Measurements from ENCODE around the gene THRAP3. TPM values are rescaled to one million over a fixed set of nuclear protein-coding genes. Genes with fewer than 3 reads are reported as not detected.

THRAP3 gene
- total and polyA plus RNA-seq, 9 of the 15 experiments (the other 6 are each of a cell fraction or from before 2014, with no cell fraction given): 66.2 to 135 (median 113) TPM

DNA sequence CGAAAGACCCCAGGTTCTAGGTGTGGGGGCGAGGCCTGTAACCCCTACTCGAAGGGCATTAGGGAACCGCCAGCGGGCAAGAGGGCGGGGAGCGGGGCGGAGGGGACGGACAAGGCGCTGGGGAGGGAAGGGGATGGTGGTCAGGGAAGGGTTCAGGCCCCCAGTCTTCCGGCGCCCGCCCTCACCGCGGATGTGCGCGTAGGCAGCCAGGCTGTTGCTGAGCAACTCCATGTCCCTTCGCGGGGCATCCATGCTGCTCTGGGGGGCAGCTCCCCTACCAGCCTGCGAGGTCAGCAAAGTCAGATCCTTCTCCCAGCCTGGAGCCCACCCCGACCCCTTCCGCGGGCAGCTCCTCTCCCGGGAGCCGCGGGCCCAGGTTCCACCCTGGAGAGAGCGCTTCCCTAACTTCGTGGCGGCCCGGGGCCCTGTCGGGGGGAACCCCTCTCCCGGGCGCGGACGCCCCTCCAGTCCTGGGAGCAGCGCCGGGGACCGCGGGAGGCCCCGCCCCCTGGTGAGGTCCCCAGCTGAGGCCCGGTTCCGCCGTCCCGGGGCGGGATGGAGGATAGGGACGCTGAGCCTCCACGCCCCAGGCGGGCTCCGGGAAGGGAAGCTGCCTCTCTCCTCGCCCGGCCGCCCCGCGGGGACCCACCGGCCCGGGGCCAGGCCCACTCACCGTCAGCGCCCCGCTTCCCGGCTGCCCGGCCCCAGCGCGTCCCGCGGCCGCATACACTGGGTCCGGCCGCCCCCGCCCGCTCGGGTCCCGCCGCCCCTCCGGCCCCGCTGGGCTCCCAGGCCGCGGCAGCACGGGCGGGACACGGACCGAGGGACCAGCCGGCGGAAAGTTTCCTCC lies 98.8 kb downstream of the THRAP3 start (continued):
- TF ChIP-seq, protein P1, sequence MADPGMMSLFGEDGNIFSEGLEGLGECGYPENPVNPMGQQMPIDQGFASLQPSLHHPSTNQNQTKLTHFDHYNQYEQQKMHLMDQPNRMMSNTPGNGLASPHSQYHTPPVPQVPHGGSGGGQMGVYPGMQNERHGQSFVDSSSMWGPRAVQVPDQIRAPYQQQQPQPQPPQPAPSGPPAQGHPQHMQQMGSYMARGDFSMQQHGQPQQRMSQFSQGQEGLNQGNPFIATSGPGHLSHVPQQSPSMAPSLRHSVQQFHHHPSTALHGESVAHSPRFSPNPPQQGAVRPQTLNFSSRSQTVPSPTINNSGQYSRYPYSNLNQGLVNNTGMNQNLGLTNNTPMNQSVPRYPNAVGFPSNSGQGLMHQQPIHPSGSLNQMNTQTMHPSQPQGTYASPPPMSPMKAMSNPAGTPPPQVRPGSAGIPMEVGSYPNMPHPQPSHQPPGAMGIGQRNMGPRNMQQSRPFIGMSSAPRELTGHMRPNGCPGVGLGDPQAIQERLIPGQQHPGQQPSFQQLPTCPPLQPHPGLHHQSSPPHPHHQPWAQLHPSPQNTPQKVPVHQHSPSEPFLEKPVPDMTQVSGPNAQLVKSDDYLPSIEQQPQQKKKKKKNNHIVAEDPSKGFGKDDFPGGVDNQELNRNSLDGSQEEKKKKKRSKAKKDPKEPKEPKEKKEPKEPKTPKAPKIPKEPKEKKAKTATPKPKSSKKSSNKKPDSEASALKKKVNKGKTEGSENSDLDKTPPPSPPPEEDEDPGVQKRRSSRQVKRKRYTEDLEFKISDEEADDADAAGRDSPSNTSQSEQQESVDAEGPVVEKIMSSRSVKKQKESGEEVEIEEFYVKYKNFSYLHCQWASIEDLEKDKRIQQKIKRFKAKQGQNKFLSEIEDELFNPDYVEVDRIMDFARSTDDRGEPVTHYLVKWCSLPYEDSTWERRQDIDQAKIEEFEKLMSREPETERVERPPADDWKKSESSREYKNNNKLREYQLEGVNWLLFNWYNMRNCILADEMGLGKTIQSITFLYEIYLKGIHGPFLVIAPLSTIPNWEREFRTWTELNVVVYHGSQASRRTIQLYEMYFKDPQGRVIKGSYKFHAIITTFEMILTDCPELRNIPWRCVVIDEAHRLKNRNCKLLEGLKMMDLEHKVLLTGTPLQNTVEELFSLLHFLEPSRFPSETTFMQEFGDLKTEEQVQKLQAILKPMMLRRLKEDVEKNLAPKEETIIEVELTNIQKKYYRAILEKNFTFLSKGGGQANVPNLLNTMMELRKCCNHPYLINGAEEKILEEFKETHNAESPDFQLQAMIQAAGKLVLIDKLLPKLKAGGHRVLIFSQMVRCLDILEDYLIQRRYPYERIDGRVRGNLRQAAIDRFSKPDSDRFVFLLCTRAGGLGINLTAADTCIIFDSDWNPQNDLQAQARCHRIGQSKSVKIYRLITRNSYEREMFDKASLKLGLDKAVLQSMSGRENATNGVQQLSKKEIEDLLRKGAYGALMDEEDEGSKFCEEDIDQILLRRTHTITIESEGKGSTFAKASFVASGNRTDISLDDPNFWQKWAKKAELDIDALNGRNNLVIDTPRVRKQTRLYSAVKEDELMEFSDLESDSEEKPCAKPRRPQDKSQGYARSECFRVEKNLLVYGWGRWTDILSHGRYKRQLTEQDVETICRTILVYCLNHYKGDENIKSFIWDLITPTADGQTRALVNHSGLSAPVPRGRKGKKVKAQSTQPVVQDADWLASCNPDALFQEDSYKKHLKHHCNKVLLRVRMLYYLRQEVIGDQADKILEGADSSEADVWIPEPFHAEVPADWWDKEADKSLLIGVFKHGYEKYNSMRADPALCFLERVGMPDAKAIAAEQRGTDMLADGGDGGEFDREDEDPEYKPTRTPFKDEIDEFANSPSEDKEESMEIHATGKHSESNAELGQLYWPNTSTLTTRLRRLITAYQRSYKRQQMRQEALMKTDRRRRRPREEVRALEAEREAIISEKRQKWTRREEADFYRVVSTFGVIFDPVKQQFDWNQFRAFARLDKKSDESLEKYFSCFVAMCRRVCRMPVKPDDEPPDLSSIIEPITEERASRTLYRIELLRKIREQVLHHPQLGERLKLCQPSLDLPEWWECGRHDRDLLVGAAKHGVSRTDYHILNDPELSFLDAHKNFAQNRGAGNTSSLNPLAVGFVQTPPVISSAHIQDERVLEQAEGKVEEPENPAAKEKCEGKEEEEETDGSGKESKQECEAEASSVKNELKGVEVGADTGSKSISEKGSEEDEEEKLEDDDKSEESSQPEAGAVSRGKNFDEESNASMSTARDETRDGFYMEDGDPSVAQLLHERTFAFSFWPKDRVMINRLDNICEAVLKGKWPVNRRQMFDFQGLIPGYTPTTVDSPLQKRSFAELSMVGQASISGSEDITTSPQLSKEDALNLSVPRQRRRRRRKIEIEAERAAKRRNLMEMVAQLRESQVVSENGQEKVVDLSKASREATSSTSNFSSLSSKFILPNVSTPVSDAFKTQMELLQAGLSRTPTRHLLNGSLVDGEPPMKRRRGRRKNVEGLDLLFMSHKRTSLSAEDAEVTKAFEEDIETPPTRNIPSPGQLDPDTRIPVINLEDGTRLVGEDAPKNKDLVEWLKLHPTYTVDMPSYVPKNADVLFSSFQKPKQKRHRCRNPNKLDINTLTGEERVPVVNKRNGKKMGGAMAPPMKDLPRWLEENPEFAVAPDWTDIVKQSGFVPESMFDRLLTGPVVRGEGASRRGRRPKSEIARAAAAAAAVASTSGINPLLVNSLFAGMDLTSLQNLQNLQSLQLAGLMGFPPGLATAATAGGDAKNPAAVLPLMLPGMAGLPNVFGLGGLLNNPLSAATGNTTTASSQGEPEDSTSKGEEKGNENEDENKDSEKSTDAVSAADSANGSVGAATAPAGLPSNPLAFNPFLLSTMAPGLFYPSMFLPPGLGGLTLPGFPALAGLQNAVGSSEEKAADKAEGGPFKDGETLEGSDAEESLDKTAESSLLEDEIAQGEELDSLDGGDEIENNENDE (IDR thresholded peaks at IDR 0.05; ENCODE audit: low read depth, low read length): no peak
- no peak for TF ChIP-seq ZNF589 (CRISPR knock-in tag; IDR thresholded peaks at IDR 0.05; ENCODE audit: low read depth)
- TF ChIP-seq ZBTB17 (CRISPR knock-in tag; IDR thresholded peaks at IDR 0.05): peak; percentile 41
- TF ChIP-seq, protein P2, sequence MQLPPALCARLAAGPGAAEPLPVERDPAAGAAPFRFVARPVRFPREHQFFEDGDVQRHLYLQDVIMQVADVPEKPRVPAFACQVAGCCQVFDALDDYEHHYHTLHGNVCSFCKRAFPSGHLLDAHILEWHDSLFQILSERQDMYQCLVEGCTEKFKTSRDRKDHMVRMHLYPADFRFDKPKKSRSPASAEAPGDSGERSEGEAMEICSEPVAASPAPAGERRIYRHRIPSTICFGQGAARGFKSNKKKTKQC (CRISPR knock-in tag; IDR thresholded peaks at IDR 0.05): 0 out of 2 replicates have a peak, but pooled peaks have one; percentile 41
- no peak for TF ChIP-seq RHOXF2B (CRISPR knock-in tag; conservative IDR thresholded peaks at IDR 0.05)
- TF ChIP-seq, protein P3, sequence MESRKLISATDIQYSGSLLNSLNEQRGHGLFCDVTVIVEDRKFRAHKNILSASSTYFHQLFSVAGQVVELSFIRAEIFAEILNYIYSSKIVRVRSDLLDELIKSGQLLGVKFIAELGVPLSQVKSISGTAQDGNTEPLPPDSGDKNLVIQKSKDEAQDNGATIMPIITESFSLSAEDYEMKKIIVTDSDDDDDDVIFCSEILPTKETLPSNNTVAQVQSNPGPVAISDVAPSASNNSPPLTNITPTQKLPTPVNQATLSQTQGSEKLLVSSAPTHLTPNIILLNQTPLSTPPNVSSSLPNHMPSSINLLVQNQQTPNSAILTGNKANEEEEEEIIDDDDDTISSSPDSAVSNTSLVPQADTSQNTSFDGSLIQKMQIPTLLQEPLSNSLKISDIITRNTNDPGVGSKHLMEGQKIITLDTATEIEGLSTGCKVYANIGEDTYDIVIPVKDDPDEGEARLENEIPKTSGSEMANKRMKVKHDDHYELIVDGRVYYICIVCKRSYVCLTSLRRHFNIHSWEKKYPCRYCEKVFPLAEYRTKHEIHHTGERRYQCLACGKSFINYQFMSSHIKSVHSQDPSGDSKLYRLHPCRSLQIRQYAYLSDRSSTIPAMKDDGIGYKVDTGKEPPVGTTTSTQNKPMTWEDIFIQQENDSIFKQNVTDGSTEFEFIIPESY (CRISPR knock-in tag; IDR thresholded peaks at IDR 0.05): peak; percentile 27; the same call in 1 of the 2 replicates
- TF ChIP-seq SP1 (CRISPR knock-in tag; IDR thresholded peaks at IDR 0.05): no peak
- no peak for TF ChIP-seq CBFA2T3 (IDR thresholded peaks at IDR 0.05)
- TF ChIP-seq MYC (IDR thresholded peaks at IDR 0.05; ENCODE audit: low read depth, low read length): no peak
- TF ChIP-seq MYC (CRISPR knock-in tag; IDR thresholded peaks at IDR 0.05; ENCODE audit: borderline replicate concordance, low read depth): no peak
- TF ChIP-seq SMARCA4 (IDR thresholded peaks at IDR 0.05): no peak
- TF ChIP-seq MAZ (CRISPR knock-in tag; conservative IDR thresholded peaks at IDR 0.05 in 1 of 2, IDR thresholded peaks at IDR 0.05 in 1 of 2): peak; percentile 41 to 45; a peak in 2 of 4 replicates

Measured in K562 (cell line).